A549 (cell line): ENCODE measurements around the gene AGRN. TPM values are rescaled to one million over a fixed set of nuclear protein-coding genes. Genes with fewer than 3 reads are reported as not detected.

Source experiments
- ATAC-seq, 2 experiments: fragments of 200-7000 bp in 1 of 2; fragments of >200 bp in 1 of 2; cut with Nextera tagmentation in 1 of 2; cut with Tn5 transposase in 1 of 2; 3 replicates each; pipeline versions ENCODE4 v1.8.0 to v1.9.1; 2018 to 2020; ENCODE audit warnings: mild to moderate bottlenecking in 1 of 2, moderate library complexity in 1 of 2
- CTCF ChIA-PET: fragments of 300-600 bp; sonication (Branson Sonifier 250); formaldehyde crosslinking; extraction: SDS; loops from one replicate; lab custom pipeline; 2021; ENCODE audit warnings: antibody characterized with exemption, inconsistent platforms; lab: Yijun Ruan, JAX
- POLR2A ChIA-PET: fragments of 350-600 bp; formaldehyde crosslinking; extraction: SDS; loops from one replicate; lab custom pipeline; 2021; ENCODE audit warnings: antibody characterized with exemption, inconsistent platforms; lab: Yijun Ruan, JAX
- DNase-seq, 2 experiments: peaks; one replicate each; pipeline versions ENCODE4 v3.0.0 to v3.0.0-alpha.2; 2011 to 2016; ENCODE audit warnings: low read depth in 1 of 2, low spot score in 1 of 2
- FAIRE-seq: peaks from 2 replicates; lab custom pipeline; 2011; peaks lifted over from hg19 to GRCh38; lab: Jason Lieb, UNC
- H3K27ac ChIP-seq, 2 experiments: fragments of >200 bp; sonication (Bioruptor Twin); formaldehyde crosslinking; 3 replicates each; pipeline ENCODE4 v1.5.1; 2016 to 2017
- H3K4me1 ChIP-seq: fragments of >200 bp; sonication (Bioruptor Twin); formaldehyde crosslinking; 3 replicates; pipeline ENCODE4 v1.6.1; 2016
- H3K4me2 ChIP-seq: fragments of >200 bp; sonication (Bioruptor Twin); formaldehyde crosslinking; 3 replicates; pipeline ENCODE4 v1.6.1; 2016
- H3K4me3 ChIP-seq: fragments of >200 bp; sonication (Bioruptor Twin); formaldehyde crosslinking; 3 replicates; pipeline ENCODE4 v1.5.1; 2016
- H3K9me3 ChIP-seq: fragments of >200 bp; sonication (Bioruptor Twin); formaldehyde crosslinking; 3 replicates; pipeline ENCODE4 v1.6.1; 2016
- ATOH8 ChIP-seq: fragments of 250-450 bp; sonication (Bioruptor Pico); IDR thresholded peaks from 2 replicates; pipeline ENCODE4 v1.5.0; 2020; ENCODE audit warnings: low read depth, mild to moderate bottlenecking, moderate library complexity
- CBX2 ChIP-seq: fragments of 200-600 bp; sonication (generic); IDR thresholded peaks from 2 replicates; pipeline ENCODE4 v1.6.1; 2016; ENCODE audit warnings: low read depth, mild to moderate bottlenecking, borderline replicate concordance
- CHD4 ChIP-seq: fragments of 200-600 bp; sonication (generic); IDR thresholded peaks from 2 replicates; pipeline ENCODE4 v1.6.1; 2016; ENCODE audit warnings: antibody characterized with exemption, mild to moderate bottlenecking, borderline replicate concordance
- CTCF ChIP-seq: fragments of >200 bp; sonication (Bioruptor Twin); formaldehyde crosslinking; IDR thresholded peaks from 3 replicates; pipeline ENCODE4 v1.5.1; 2016
- EP300 ChIP-seq, 2 experiments: fragments of >200 bp; sonication (Bioruptor Twin); formaldehyde crosslinking; IDR thresholded peaks; 2 replicates in 1 of 2; 3 replicates in 1 of 2; pipeline ENCODE4 v1.6.1; 2016 to 2017
- GATA3 ChIP-seq: IDR thresholded peaks from 2 replicates; pipeline ENCODE4 v1.6.1; 2012; ENCODE audit warnings: borderline replicate concordance
- HES2 ChIP-seq: fragments of >200 bp; sonication (Bioruptor Twin); formaldehyde crosslinking; IDR thresholded peaks from 2 replicates; pipeline ENCODE4 v1.6.1; 2016
- JUN ChIP-seq, 2 experiments: fragments of >200 bp; sonication (Bioruptor Twin); formaldehyde crosslinking; IDR thresholded peaks; 2 replicates in 1 of 2; 3 replicates in 1 of 2; pipeline ENCODE4 v1.6.1; 2016 to 2017
- KDM1A ChIP-seq: fragments of 200-600 bp; sonication (generic); IDR thresholded peaks from 2 replicates; pipeline ENCODE4 v1.6.1; 2016; ENCODE audit warnings: low read depth, mild to moderate bottlenecking
- MAX ChIP-seq: IDR thresholded peaks from 2 replicates; pipeline ENCODE4 v1.6.1; 2012
- MAZ ChIP-seq: fragments of 150-350 bp; IDR thresholded peaks from 2 replicates; pipeline ENCODE4 v1.6.1; 2014; ENCODE audit warnings: antibody characterized with exemption, low read depth, low read length, borderline replicate concordance
- PHF8 ChIP-seq: fragments of 200-600 bp; sonication (generic); IDR thresholded peaks from 2 replicates; pipeline ENCODE4 v1.6.1; 2016; ENCODE audit warnings: low read depth, mild to moderate bottlenecking, antibody characterized with exemption, moderate library complexity, borderline replicate concordance
- POLR2AphosphoS2 ChIP-seq: conservative IDR thresholded peaks from 2 replicates; pipeline ENCODE4 v1.6.1; 2012; ENCODE audit warnings: low read length, improper control_type of control experiment, inconsistent platforms
- RAD21 ChIP-seq, 2 experiments: fragments of >200 bp in 1 of 2; sonication (Bioruptor Twin) in 1 of 2; formaldehyde crosslinking in 1 of 2; IDR thresholded peaks in 1 of 2; conservative IDR thresholded peaks in 1 of 2; 2 replicates in 1 of 2; 3 replicates in 1 of 2; pipeline ENCODE4 v1.6.1; 2012 to 2018; ENCODE audit warnings: inconsistent platforms in 1 of 2
- RARB ChIP-seq: fragments of 250-450 bp; sonication (Bioruptor Pico); IDR thresholded peaks from 2 replicates; pipeline ENCODE4 v1.8.0; 2021; ENCODE audit warnings: mild to moderate bottlenecking, moderate library complexity
- RCOR1 ChIP-seq: fragments of 150-350 bp; IDR thresholded peaks from 2 replicates; pipeline ENCODE4 v1.6.1; 2014; ENCODE audit warnings: antibody characterized with exemption, low read length, low read depth
- REST ChIP-seq: fragments of 200-600 bp; sonication (generic); IDR thresholded peaks from 2 replicates; pipeline ENCODE4 v1.6.1; 2016; ENCODE audit warnings: antibody characterized with exemption, mild to moderate bottlenecking, moderate library complexity
- SMC3 ChIP-seq: fragments of >200 bp; sonication (Bioruptor Twin); formaldehyde crosslinking; IDR thresholded peaks from 3 replicates; pipeline ENCODE4 v1.6.1; 2018; ENCODE audit warnings: inconsistent platforms
- USF2 ChIP-seq: fragments of 450-650 bp; IDR thresholded peaks from 2 replicates; pipeline ENCODE4 v1.6.1; 2014; ENCODE audit warnings: antibody characterized with exemption
- WGBS: methylation state at CpG from one replicate; pipeline ENCODE4 v1.1.6; 2017; ENCODE audit errors: missing lambda C conversion rate; 5-methylcytosine and 5-hydroxymethylcytosine counted together
- polyA plus RNA-seq, 4 experiments: library from polyadenylated mRNA; depleted of rRNA in 3 of 4; stranded (reverse); fragments of >200 nt; fragmentation: RNase III in 1 of 4; extraction: RNeasy Plus Mini Kit Qiagen cat#74134 plus additional on column Dnase treatment in 1 of 4; gene quantifications; 2 replicates in 3 of 4; 3 replicates in 1 of 4; pipeline ENCODE4 v1.2.3, GENCODE V29; 2011 to 2017

The AGRN gene
- polyA plus RNA-seq, 2 of the 4 experiments (the other 2 are of a cell fraction): 23.9 to 90.9 TPM

GRCh38 chr1:975365-975764, 44.6 kb upstream of the AGRN start:
- WGBS: 86% methylated on average over 3 of the region's 9 CpGs
- ATAC-seq (no peak; a peak in 1 of 6 replicates), DNase-seq (no peak), FAIRE-seq (no peak)
- CTCF ChIA-PET: interaction anchor here (0.6 to 3.7 kb wide), 7 partner anchors 9 to 106 kb away, joined by 3 to 26 read pairs (median 5); partner anchors contain the start of gene PLEKHN1
- peak overlapping the region in 1 of 2 experiments; percentile 90; a peak in 2 of 6 replicates for H3K27ac ChIP-seq
- H3K9me3 ChIP-seq: no peaks in the 10 kb centered on the region
- peaks cover 7% of the 10 kb centered on the region; the same call in 1 of the 3 replicates for H3K4me1 ChIP-seq
- TF ChIP-seq RCOR1: no peak
- TF ChIP-seq CHD4: no peak
- no peak for TF ChIP-seq HES2
- TF ChIP-seq RAD21 (conservative IDR thresholded peaks at IDR 0.05 in 1 of 2, IDR thresholded peaks at IDR 0.05 in 1 of 2): no peak
- no peak for TF ChIP-seq GATA3
- TF ChIP-seq, all 56 proteins: peak for 0
- POLR2A ChIA-PET: interaction anchor here (1.4 kb wide), 1 partner anchor 9 kb away, joined by 14 read pairs; the partner anchor contains the start of gene PLEKHN1
- Histone ChIP-seq H3K4me3 (no peak overlapping the region; the same call in 2 of the 3 replicates), H3K4me2 (peak overlapping the region; percentile 82)

- H3K4me3 ChIP-seq: peak overlapping the region; percentile 38
- peak overlapping the region; percentile 82 for H3K4me2 ChIP-seq
- DNase-seq (peak; percentile 80 to 84), FAIRE-seq (no peak), ATAC-seq (peak; percentile 82 to 94)
- CTCF ChIA-PET: interaction anchor here (0.6 to 3.7 kb wide), 12 partner anchors 8 to 111 kb away, joined by 3 to 26 read pairs (median 3); partner anchors contain the start of gene PLEKHN1
- TF ChIP-seq RAD21 (conservative IDR thresholded peaks at IDR 0.05 in 1 of 2, IDR thresholded peaks at IDR 0.05 in 1 of 2) (peak; percentile 52 to 54), RARB (no peak), HES2 (no peak), USF2 (no peak), MAZ (0 out of 2 replicates have a peak, but pooled peaks have one; percentile 11), CBX2 (no peak), PHF8 (no peak), CTCF (peak; percentile 35; the same call in 2 of the 3 replicates), POLR2AphosphoS2 (no peak), REST (no peak), JUN (IDR thresholded peaks at IDR 0.05) (no peak; a peak in 1 of 5 replicates), KDM1A (no peak), EP300 (IDR thresholded peaks at IDR 0.05) (no peak), SMC3 (peak; percentile 58), ATOH8 (CRISPR knock-in tag) (no peak), MAX (0 out of 2 replicates have a peak, but pooled peaks have one; percentile 25)
- 6% methylated on average over 6 of the region's 40 CpGs for WGBS
- H3K27ac ChIP-seq: peak overlapping the region; percentile 69 to 90
- H3K4me1 ChIP-seq: peaks cover 7% of the 10 kb centered on the region; the same call in 1 of the 3 replicates
- POLR2A ChIA-PET: interaction anchor here (0.9 to 1.4 kb wide), 5 partner anchors 8 to 35 kb away, joined by 3 to 14 read pairs (median 4); partner anchors contain the start of genes NOC2L and PLEKHN1
- no peaks in the 10 kb centered on the region for H3K9me3 ChIP-seq
Observed at GRCh38 chr1:975896-976683, 43.8 kb upstream of the AGRN start.
